Stimulated activated CD8-positive, alpha-beta memory T cell treated with anti-CD3 and anti-CD28 coated beads, Interleukin-7, amount 100 ng/mL, for 4 hours (primary cell): ENCODE data around the gene SAP130.

Experiments
- DNase-seq, 2 donors: peaks; one replicate each; pipeline ENCODE4 v3.0.0-alpha.2; 2020; ENCODE audit warnings: low read depth in 2 of 2

SAP130 gene

GRCh38 chr2:128027801-128028667 is at the start of gene SAP130:
TSS of gene SAP130 (minus strand) at chr2:128028059. CDS start at chr2:128026292, 1,767 bp downstream.
- peak; percentile 95 to 98 for DNase-seq

- no peak for DNase-seq
Measured at GRCh38 chr2:128076461-128077106, 48.7 kb upstream of the SAP130 start.

GRCh38 chr2:128073278-128073677 is 45.4 kb upstream of the SAP130 start:
- no peak for DNase-seq

- no peak for DNase-seq
Measured at GRCh38 chr2:128069769-128070168, 41.9 kb upstream of the SAP130 start.

GRCh38 chr2:128064353-128064752 is 36.5 kb upstream of the SAP130 start:
- no peak for DNase-seq

- no peak for DNase-seq
Measured at GRCh38 chr2:128062571-128062970, 34.7 kb upstream of the SAP130 start.

GRCh38 chr2:128058114-128058513 is 30.3 kb upstream of the SAP130 start:
- DNase-seq = no peak

GRCh38 chr2:128057334-128057733 is 29.5 kb upstream of the SAP130 start:
- DNase-seq = no peak

- DNase-seq = no peak
Measured at GRCh38 chr2:128054104-128054885, 26.4 kb upstream of the SAP130 start.

GRCh38 chr2:128053331-128053730 is 25.5 kb upstream of the SAP130 start:
- no peak for DNase-seq

GRCh38 chr2:128043041-128043440 is 15.2 kb upstream of the SAP130 start:
- DNase-seq = no peak

GRCh38 chr2:128041561-128041960 is 13.7 kb upstream of the SAP130 start:
- DNase-seq = no peak

GRCh38 chr2:128040166-128040771 is 12.4 kb upstream of the SAP130 start:
- no peak for DNase-seq

- no peak for DNase-seq
Measured at GRCh38 chr2:128039535-128039934, 11.7 kb upstream of the SAP130 start.

GRCh38 chr2:128038411-128038810 is 10.6 kb upstream of the SAP130 start:
- DNase-seq = no peak

GRCh38 chr2:128037649-128038048 is 9.8 kb upstream of the SAP130 start:
- no peak for DNase-seq

GRCh38 chr2:128036748-128037607 is 9.1 kb upstream of the SAP130 start:
- DNase-seq = no peak

GRCh38 chr2:128032092-128032491 is 4.2 kb upstream of the SAP130 start:
- DNase-seq = no peak

GRCh38 chr2:128028668-128029054 is 802 bp upstream of the SAP130 start:
- DNase-seq = no peak

- DNase-seq = peak; percentile 99
Measured at GRCh38 chr2:128027278-128027800, 520 bp downstream of the SAP130 start.
